B cell (primary cell): ENCODE data around the gene ZNF410. TPM values are rescaled to one million over a fixed set of nuclear protein-coding genes. Genes with fewer than 3 reads are reported as not detected.

Source experiments
- ATAC-seq: fragments of 200-7000 bp; cut with Tn5 transposase; one replicate; pipeline ENCODE4 v1.10.0; 2021; ENCODE audit warnings: low read depth, mild to moderate bottlenecking, moderate number of reproducible peaks, moderate library complexity
- CTCF ChIA-PET: fragments of 350-600 bp; sonication (Branson Sonifier 250); formaldehyde crosslinking; loops from one replicate; lab custom pipeline; 2021; ENCODE audit warnings: antibody characterized with exemption, inconsistent platforms; lab: Charles Lee
- POLR2A ChIA-PET: fragments of 350-600 bp; sonication (Branson Sonifier 250); formaldehyde crosslinking; loops from one replicate; lab custom pipeline; 2021; ENCODE audit warnings: antibody characterized with exemption; lab: Charles Lee
- DNase-seq: peaks from one replicate; pipeline ENCODE4 v3.0.0; 2013
- H2AFZ ChIP-seq: 2 replicates; pipeline ENCODE4 v1.6.1; 2012; ENCODE audit warnings: mild to moderate bottlenecking, low read depth, low read length; ENCODE audit not compliant: insufficient read depth, poor library complexity, severe bottlenecking
- H3K27ac ChIP-seq, 2 donors: 1 replicate in 1 of 2; 2 replicates in 1 of 2; pipeline ENCODE4 v1.5.1; 2012 to 2013; ENCODE audit warnings: low read length in 2 of 2, mild to moderate bottlenecking in 2 of 2, moderate library complexity in 1 of 2
- H3K27me3 ChIP-seq, 4 experiments: fragments of 200-600 bp in 1 of 4; sonication (generic) in 1 of 4; replicated peaks in 1 of 4; 1 replicate in 2 of 4; 2 replicates in 2 of 4; pipeline versions ENCODE4 v1.6.1 to v1.7.0; 2013 to 2016; ENCODE audit warnings: low read length in 3 of 4, mild to moderate bottlenecking in 2 of 4, mixed read lengths in 1 of 4, moderate library complexity in 1 of 4; ENCODE audit not compliant: insufficient read depth in 4 of 4, control insufficient read depth in 3 of 4; ENCODE audit errors: control extremely low read depth in 1 of 4
- H3K36me3 ChIP-seq, 2 experiments: replicated peaks in 1 of 2; 1 replicate in 1 of 2; 2 replicates in 1 of 2; pipeline versions ENCODE4 v1.6.1 to v1.7.1; 2013; ENCODE audit warnings: low read length in 1 of 2; ENCODE audit not compliant: insufficient read depth in 2 of 2, control insufficient read depth in 1 of 2; ENCODE audit errors: control extremely low read depth in 1 of 2, extremely low read depth in 1 of 2
- H3K4me1 ChIP-seq, 2 donors: fragments of 200-600 bp in 1 of 2; sonication (generic) in 1 of 2; 1 replicate in 1 of 2; 2 replicates in 1 of 2; pipeline versions ENCODE4 v1.5.1 to v1.6.1; 2013 to 2017; ENCODE audit warnings: low read length in 2 of 2; ENCODE audit not compliant: control insufficient read depth in 2 of 2, insufficient read depth in 2 of 2
- H3K4me2 ChIP-seq: replicated peaks from 2 replicates; pipeline ENCODE3; 2012; ENCODE audit warnings: mild to moderate bottlenecking, low read depth, low read length; ENCODE audit not compliant: poor library complexity, severe bottlenecking
- H3K4me3 ChIP-seq, 5 experiments: fragments of 200-600 bp in 1 of 5; sonication (generic) in 1 of 5; 1 replicate in 3 of 5; 2 replicates in 2 of 5; pipeline versions ENCODE4 v1.5.1 to v1.7.0; 2011 to 2016; ENCODE audit warnings: low read length in 4 of 5, mild to moderate bottlenecking in 4 of 5, low read depth in 2 of 5, control low read depth in 1 of 5, moderate library complexity in 1 of 5; ENCODE audit not compliant: insufficient read depth in 1 of 5; ENCODE audit errors: control extremely low read depth in 1 of 5, extremely low read depth in 1 of 5
- H3K79me2 ChIP-seq: fragments of 200-600 bp; sonication (generic); one replicate; pipeline ENCODE4 v1.6.0; 2016; ENCODE audit warnings: low read length; ENCODE audit not compliant: control insufficient read depth, insufficient read depth
- H3K9ac ChIP-seq: fragments of 200-600 bp; sonication (generic); 2 replicates; pipeline ENCODE4 v1.6.1; 2017; ENCODE audit warnings: mild to moderate bottlenecking, low read length, moderate library complexity
- H3K9me3 ChIP-seq, 3 donors: one replicate each; pipeline versions ENCODE4 v1.6.1 to v1.7.1; 2013; ENCODE audit warnings: low read length in 2 of 3; ENCODE audit not compliant: control insufficient read depth in 2 of 3, insufficient read depth in 1 of 3; ENCODE audit errors: control extremely low read depth in 1 of 3
- H4K20me1 ChIP-seq: 2 replicates; pipeline ENCODE4 v1.6.0; 2012; ENCODE audit warnings: mild to moderate bottlenecking, low read length; ENCODE audit not compliant: insufficient read depth, control insufficient read depth, poor library complexity, severe bottlenecking
- H3K27ac Mint-ChIP-seq: one replicate; pipeline ENCODE4 v1.8.0; 2021; ENCODE audit warnings: mixed read lengths
- H3K27me3 Mint-ChIP-seq: one replicate; pipeline ENCODE4 v1.8.0; 2021; ENCODE audit warnings: mixed read lengths
- H3K4me1 Mint-ChIP-seq: one replicate; pipeline ENCODE4 v1.8.0; 2021; ENCODE audit warnings: mixed read lengths
- H3K4me3 Mint-ChIP-seq: one replicate; pipeline ENCODE4 v1.8.0; 2021; ENCODE audit warnings: mixed read lengths
- H3K9me3 Mint-ChIP-seq: one replicate; pipeline ENCODE4 v1.8.0; 2022; ENCODE audit warnings: mixed read lengths; ENCODE audit not compliant: insufficient read depth
- CTCF ChIP-seq: fragments of 200-600 bp; IDR thresholded peaks from one replicate; pipeline ENCODE4 v1.8.0; 2022; ENCODE audit warnings: antibody characterized with exemption, mild to moderate bottlenecking
- EZH2 ChIP-seq: IDR thresholded peaks from 2 replicates; pipeline ENCODE4 v1.6.1; 2012; ENCODE audit warnings: borderline replicate concordance, low read depth, mild to moderate bottlenecking, moderate library complexity, low read length; ENCODE audit not compliant: insufficient read depth, poor library complexity, severe bottlenecking
- WGBS: methylation state at CpG from one replicate; pipeline ENCODE4 v1.1.5; 2013; ENCODE audit warnings: missing lambda C conversion rate; ENCODE audit not compliant: insufficient coverage; 5-methylcytosine and 5-hydroxymethylcytosine counted together
- intact Hi-C: fragments of 100-400 bp; cut with micrococcal nuclease; formaldehyde crosslinking; loops from one replicate; pipeline ENCODE4 v1.10.0; 2022
- polyA plus RNA-seq: library from polyadenylated mRNA; depleted of rRNA; stranded (reverse); fragments of >200 nt; gene quantifications from 2 replicates; pipeline ENCODE4 v1.2.3, GENCODE V29; 2012
- total RNA-seq, 2 donors: library from RNA; stranded (reverse); fragments of 120-200 nt in 1 of 2; gene quantifications; 1 replicate in 1 of 2; 2 replicates in 1 of 2; pipeline versions ENCODE4 v1.2.3 to v1.2.4, GENCODE V29; 2013 to 2022

Gene ZNF410
- total and polyA plus RNA-seq, 2 donors (not counting 1 experiment from before 2014, with no cell fraction given): 18.9 to 69.0 TPM

- no peaks in the 10 kb centered on the region for H3K9me3 ChIP-seq
- DNase-seq (no peak), ATAC-seq (no peak)
- H4K20me1 ChIP-seq: no peaks in the 10 kb centered on the region
- H3K4me3 ChIP-seq: no peak overlapping the region
- no peaks in the 10 kb centered on the region for H3K4me1 Mint-ChIP-seq
- H3K4me1 ChIP-seq: no peaks in the 10 kb centered on the region
- intact Hi-C loops: no loop called here
- no peak overlapping the region for H3K27ac ChIP-seq
- no peaks in the 10 kb centered on the region for H3K79me2 ChIP-seq
- no peak overlapping the region for H2AFZ ChIP-seq
- TF ChIP-seq EZH2: no peak
- TF ChIP-seq CTCF: no peak
- POLR2A ChIA-PET: no interaction called here
- no peaks in the 10 kb centered on the region for H3K27me3 ChIP-seq
- 100% methylated on average over 1 of the region's 2 CpGs for WGBS
- H3K27me3 Mint-ChIP-seq: no peaks in the 10 kb centered on the region
- H3K9me3 Mint-ChIP-seq: no peaks in the 10 kb centered on the region
- no peaks in the 10 kb centered on the region for H3K36me3 ChIP-seq
- H3K9ac ChIP-seq: no peak overlapping the region
- no peak overlapping the region for H3K27ac Mint-ChIP-seq
- CTCF ChIA-PET: interaction anchor here (0.7 kb wide), 1 partner anchor 181 kb away, joined by 3 read pairs; no protein-coding TSS in a partner anchor
- no peak overlapping the region for H3K4me2 ChIP-seq
- no peak overlapping the region for H3K4me3 Mint-ChIP-seq
Measured at GRCh38 chr14:73843296-73843695, 43.4 kb upstream of the ZNF410 start.

- 83% methylated on average over 1 of the region's 4 CpGs for WGBS
- ATAC-seq (no peak), DNase-seq (no peak)
- H3K4me1 Mint-ChIP-seq: peaks cover 9% of the 10 kb centered on the region
- H3K4me3 ChIP-seq: no peak overlapping the region
- no peaks in the 10 kb centered on the region for H3K27me3 Mint-ChIP-seq
- POLR2A ChIA-PET: no interaction called here
- H4K20me1 ChIP-seq: no peaks in the 10 kb centered on the region
- H3K4me1 ChIP-seq: peaks cover 6 to 9% of the 10 kb centered on the region in 2 donors
- no peak for TF ChIP-seq EZH2
- no peak for TF ChIP-seq CTCF
- no peak overlapping the region for H3K4me2 ChIP-seq
- no peaks in the 10 kb centered on the region for H3K79me2 ChIP-seq
- no peaks in the 10 kb centered on the region for H3K9me3 Mint-ChIP-seq
- no peaks in the 10 kb centered on the region for H3K27me3 ChIP-seq
- no peak overlapping the region for H3K27ac ChIP-seq
- no peak overlapping the region for H3K27ac Mint-ChIP-seq
- no peak overlapping the region for H3K4me3 Mint-ChIP-seq
- H2AFZ ChIP-seq: no peak overlapping the region
- intact Hi-C loops: no loop called here
- CTCF ChIA-PET: no interaction called here
- no peaks in the 10 kb centered on the region for H3K9me3 ChIP-seq
- no peak overlapping the region for H3K9ac ChIP-seq
- no peaks in the 10 kb centered on the region for H3K36me3 ChIP-seq
Measured at GRCh38 chr14:73846947-73847346, 39.7 kb upstream of the ZNF410 start.
